Transverse colon (tissue), 3 donors: ENCODE data around the gene SORD.

Experiments
- EP300 ChIP-seq: sonication (generic); formaldehyde crosslinking; IDR thresholded peaks from one replicate; pipeline ENCODE4 v1.6.1; 2017; ENCODE audit warnings: antibody characterized with exemption, low read depth
- POLR2A ChIP-seq: fragments of 450-650 bp; IDR thresholded peaks from one replicate; pipeline ENCODE4 v1.6.1; 2016; ENCODE audit warnings: antibody characterized with exemption, mild to moderate bottlenecking, moderate library complexity
- TF ChIP-seq, protein P1 (sequence below), 5 experiments: fragments of 200-600 bp in 3 of 5; fragments of 450-650 bp in 2 of 5; sonication (generic) in 3 of 5; IDR thresholded peaks; 1 replicate in 2 of 5; 2 replicates in 3 of 5; pipeline ENCODE4 v1.5.1; 2016 to 2017; ENCODE audit warnings: antibody characterized with exemption in 5 of 5, inconsistent platforms in 3 of 5, mild to moderate bottlenecking in 2 of 5, moderate library complexity in 1 of 5

DNA sequence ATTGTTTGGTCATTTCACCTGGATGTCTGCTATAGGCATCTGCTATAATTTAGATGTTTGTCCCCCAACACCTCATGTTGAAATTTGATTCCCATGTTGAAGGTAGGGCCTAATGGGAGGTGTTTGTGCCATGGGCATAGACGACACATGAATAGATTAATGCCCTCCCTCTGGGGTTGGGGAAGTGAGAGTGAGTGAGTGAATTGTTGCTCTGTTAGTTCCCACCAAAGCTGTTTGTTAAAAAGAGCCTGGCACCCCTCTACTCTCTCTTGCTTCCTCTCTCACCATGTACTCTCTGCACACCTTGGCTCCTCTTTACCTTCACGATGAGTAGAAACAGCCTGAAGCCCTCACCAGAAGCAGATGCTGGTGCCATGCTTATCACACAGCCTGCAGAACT is 23.9 kb upstream of the SORD start:
- TF ChIP-seq EP300, result no peak
- TF ChIP-seq POLR2A, result no peak
- TF ChIP-seq, protein P1, sequence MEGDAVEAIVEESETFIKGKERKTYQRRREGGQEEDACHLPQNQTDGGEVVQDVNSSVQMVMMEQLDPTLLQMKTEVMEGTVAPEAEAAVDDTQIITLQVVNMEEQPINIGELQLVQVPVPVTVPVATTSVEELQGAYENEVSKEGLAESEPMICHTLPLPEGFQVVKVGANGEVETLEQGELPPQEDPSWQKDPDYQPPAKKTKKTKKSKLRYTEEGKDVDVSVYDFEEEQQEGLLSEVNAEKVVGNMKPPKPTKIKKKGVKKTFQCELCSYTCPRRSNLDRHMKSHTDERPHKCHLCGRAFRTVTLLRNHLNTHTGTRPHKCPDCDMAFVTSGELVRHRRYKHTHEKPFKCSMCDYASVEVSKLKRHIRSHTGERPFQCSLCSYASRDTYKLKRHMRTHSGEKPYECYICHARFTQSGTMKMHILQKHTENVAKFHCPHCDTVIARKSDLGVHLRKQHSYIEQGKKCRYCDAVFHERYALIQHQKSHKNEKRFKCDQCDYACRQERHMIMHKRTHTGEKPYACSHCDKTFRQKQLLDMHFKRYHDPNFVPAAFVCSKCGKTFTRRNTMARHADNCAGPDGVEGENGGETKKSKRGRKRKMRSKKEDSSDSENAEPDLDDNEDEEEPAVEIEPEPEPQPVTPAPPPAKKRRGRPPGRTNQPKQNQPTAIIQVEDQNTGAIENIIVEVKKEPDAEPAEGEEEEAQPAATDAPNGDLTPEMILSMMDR (IDR thresholded peaks at IDR 0.05), result no peak
